Chondrocyte (in vitro differentiated cells): ENCODE results near the gene TNFRSF4. TPM values are rescaled to one million over a fixed set of nuclear protein-coding genes. Genes with fewer than 3 reads are reported as not detected.

Source experiments
- DNase-seq: peaks from one replicate; pipeline ENCODE4 v3.0.0; 2021; ENCODE audit warnings: mixed read lengths, low spot score
- H3K27ac Mint-ChIP-seq: one replicate; pipeline ENCODE4 v1.8.0; 2021; ENCODE audit warnings: mild to moderate bottlenecking, moderate library complexity, mixed read lengths; ENCODE audit not compliant: unreplicated experiment
- H3K27me3 Mint-ChIP-seq: 2 replicates; pipeline ENCODE4 v1.8.0; 2021; ENCODE audit warnings: low read depth, mixed read lengths
- H3K36me3 Mint-ChIP-seq: 2 replicates; pipeline ENCODE4 v1.8.0; 2021; ENCODE audit warnings: low read depth, mixed read lengths
- H3K4me1 Mint-ChIP-seq: 2 replicates; pipeline ENCODE4 v1.8.0; 2021; ENCODE audit warnings: low read depth, mild to moderate bottlenecking, mixed read lengths
- H3K4me3 Mint-ChIP-seq: one replicate; pipeline ENCODE4 v1.8.0; 2021; ENCODE audit warnings: mild to moderate bottlenecking, moderate library complexity, mixed read lengths; ENCODE audit not compliant: unreplicated experiment
- H3K9me3 Mint-ChIP-seq: 2 replicates; pipeline ENCODE4 v1.8.0; 2021; ENCODE audit warnings: low read depth, mixed read lengths
- CTCF ChIP-seq: fragments of 200-600 bp; sonication (generic); IDR thresholded peaks from 2 replicates; pipeline ENCODE4 v1.5.0; 2021; ENCODE audit warnings: antibody characterized with exemption, mild to moderate bottlenecking, moderate library complexity
- total RNA-seq: library from RNA; stranded (reverse); gene quantifications from 3 replicates; pipeline ENCODE4 v1.2.1, GENCODE V29; 2021

TNFRSF4 gene
- total RNA-seq, 1 donor from 2014 or later = not detected

DNA sequence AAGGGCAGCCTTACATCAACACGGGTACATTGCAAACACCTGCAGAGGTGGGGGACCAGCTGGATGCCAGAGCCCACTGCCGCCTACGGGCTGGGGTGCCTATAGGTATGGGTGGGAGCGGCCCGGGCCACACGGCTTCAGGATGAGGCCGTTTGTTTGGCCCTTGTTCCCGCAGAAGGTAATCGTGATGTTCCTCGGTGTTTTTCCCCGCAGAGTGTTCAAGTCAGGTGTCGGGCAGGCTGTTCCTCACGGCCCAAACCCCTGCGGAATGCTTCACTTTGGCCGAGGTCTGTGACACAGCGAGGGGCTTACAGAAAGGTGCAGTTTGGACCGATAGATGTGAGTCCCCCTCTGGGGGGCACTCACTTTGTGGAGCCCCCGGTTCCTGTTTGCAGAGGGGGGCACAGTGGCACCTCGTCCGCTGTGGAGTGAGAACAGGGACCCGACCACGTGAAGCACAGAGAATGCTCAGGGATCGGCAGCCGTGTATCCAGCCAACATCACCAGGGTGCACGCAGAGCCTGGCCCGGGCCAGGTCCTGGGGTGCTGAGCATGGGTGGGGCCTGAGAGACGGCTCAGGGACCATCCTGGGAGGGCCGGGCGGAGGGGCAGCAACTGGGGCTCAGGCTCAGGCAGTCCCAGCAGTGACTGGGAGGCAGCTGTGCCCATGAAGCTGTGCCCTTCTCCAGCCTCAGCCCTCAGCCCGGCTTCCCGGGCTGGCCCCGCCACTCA lies 40.7 kb downstream of the TNFRSF4 start:
- no peaks in the 10 kb centered on the region for H3K9me3 Mint-ChIP-seq
- no peak overlapping the region for H3K4me3 Mint-ChIP-seq
- DNase-seq = peak; percentile 64
- peaks cover 2% of the 10 kb centered on the region for H3K36me3 Mint-ChIP-seq
- TF ChIP-seq CTCF = no peak
- peaks cover 28% of the 10 kb centered on the region for H3K27me3 Mint-ChIP-seq
- no peak overlapping the region for H3K27ac Mint-ChIP-seq
- H3K4me1 Mint-ChIP-seq = peaks cover 4% of the 10 kb centered on the region

DNA sequence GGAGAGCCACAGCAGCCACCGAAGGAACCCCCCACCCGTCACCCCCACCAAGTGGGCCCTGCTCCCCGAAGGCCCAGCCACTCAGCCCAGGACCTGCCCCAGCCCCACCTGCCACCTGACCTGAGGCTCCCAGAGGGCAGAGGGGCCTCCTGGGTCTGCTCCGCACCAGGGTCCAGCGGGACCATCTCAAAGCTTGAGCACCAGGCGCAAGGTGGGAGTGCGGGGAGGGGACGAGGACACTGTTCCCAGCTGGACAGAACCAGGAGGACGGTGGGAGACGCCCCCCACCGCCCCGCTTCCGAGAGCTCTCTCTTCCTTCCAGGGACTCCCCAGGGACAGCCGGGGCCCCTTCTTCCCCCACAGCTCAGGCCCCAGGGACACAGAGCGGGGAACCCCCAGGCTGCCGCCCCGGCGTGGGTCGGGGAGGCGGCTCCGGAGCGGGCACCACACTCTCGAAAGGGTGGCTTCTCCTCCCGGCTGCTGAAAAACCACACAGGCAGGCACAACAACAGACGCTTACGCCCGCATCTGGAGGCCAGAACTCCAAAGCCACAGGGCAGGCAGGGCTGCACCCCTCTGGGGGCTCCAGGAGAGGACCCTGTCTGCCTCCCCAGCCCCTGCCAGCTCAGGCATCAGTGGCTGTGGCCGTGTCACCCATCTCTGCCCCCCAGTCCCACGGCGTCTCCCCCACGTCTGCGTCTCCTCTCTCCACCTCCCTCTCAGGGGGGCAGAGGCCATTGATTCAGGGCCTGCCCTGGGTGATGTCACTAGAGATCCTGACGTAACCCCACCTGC lies 42.2 kb downstream of the TNFRSF4 start:
- H3K4me1 Mint-ChIP-seq = peaks cover 4% of the 10 kb centered on the region
- H3K27ac Mint-ChIP-seq = no peak overlapping the region
- H3K36me3 Mint-ChIP-seq = peaks cover under 1% of the 10 kb centered on the region
- H3K4me3 Mint-ChIP-seq = no peak overlapping the region
- H3K27me3 Mint-ChIP-seq = peaks cover 19% of the 10 kb centered on the region
- TF ChIP-seq CTCF = no peak
- DNase-seq = peak; percentile 85
- H3K9me3 Mint-ChIP-seq = no peaks in the 10 kb centered on the region

DNA sequence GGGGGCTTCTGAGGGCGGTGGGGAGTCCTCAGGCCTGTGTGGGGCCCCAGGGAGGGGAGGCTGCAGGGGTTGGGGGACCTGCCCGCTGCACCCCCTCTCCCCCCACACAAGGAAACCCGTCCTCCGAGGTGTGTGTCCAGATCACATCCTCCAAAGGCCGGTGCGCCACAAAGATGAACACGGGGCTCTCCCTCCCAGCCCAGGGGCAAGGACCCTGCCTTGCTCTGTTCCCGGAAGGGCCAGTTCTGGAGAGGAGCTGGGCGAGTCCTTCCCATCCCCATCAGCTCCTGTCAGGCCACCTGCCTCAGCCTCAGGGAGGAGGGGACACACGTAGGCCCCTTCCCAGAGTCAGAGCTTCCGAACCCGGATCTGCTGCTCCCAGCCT lies 42.8 kb downstream of the TNFRSF4 start:
- no peak for TF ChIP-seq CTCF
- H3K4me1 Mint-ChIP-seq = peaks cover 4% of the 10 kb centered on the region
- peak; percentile 70 for DNase-seq
- H3K4me3 Mint-ChIP-seq = no peak overlapping the region
- H3K27ac Mint-ChIP-seq = no peak overlapping the region
- H3K36me3 Mint-ChIP-seq = no peaks in the 10 kb centered on the region
- peaks cover 13% of the 10 kb centered on the region for H3K27me3 Mint-ChIP-seq
- H3K9me3 Mint-ChIP-seq = no peaks in the 10 kb centered on the region

GRCh38 chr1:1170215-1171091 lies 43.5 kb downstream of the TNFRSF4 start:
- Mint-ChIP-seq H3K4me3 (no peak overlapping the region), H3K36me3 (no peaks in the 10 kb centered on the region), H3K9me3 (no peaks in the 10 kb centered on the region), H3K27me3 (peaks cover 9% of the 10 kb centered on the region), H3K4me1 (peaks cover 4% of the 10 kb centered on the region), H3K27ac (no peak overlapping the region)
- peak; percentile 87 for DNase-seq
- no peak for TF ChIP-seq CTCF
